SKM-1 treated with dmso at 0.1 percent for 144 hours (cell line): ENCODE results near the gene RETREG1.
"Not testable (repeated sequence)": the region's sequence is repeated elsewhere in the genome, so short reads cannot be mapped to it uniquely, and the experiment has no call there.

Experiments used
- DNase-seq: peaks from one replicate; lab custom pipeline; 2025; ENCODE audit not compliant: unreplicated experiment; lab: John Stamatoyannopoulos, UW

RETREG1 gene

GRCh38 chr5:16616536-16617273 lies at the start of gene RETREG1:
Gene RETREG1 (minus strand): TSS chr5:16616997. CDS start chr5:16616971, 26 bp downstream.
- no peak for DNase-seq

- DNase-seq: no peak
Observed at GRCh38 chr5:16666130-16666882, 49.5 kb upstream of the RETREG1 start.

GRCh38 chr5:16665601-16666000 lies 48.8 kb upstream of the RETREG1 start:
- DNase-seq: no peak

GRCh38 chr5:16664368-16664767 lies 47.6 kb upstream of the RETREG1 start:
- DNase-seq: no peak

GRCh38 chr5:16663840-16664239 lies 47.0 kb upstream of the RETREG1 start:
- DNase-seq: no peak

- no peak for DNase-seq
Observed at GRCh38 chr5:16661713-16662112, 44.9 kb upstream of the RETREG1 start.

- DNase-seq: no peak
Observed at GRCh38 chr5:16660982-16661381, 44.2 kb upstream of the RETREG1 start.

- no peak for DNase-seq
Observed at GRCh38 chr5:16659536-16659935, 42.7 kb upstream of the RETREG1 start.

- DNase-seq: no peak
Observed at GRCh38 chr5:16656561-16657191, 39.9 kb upstream of the RETREG1 start.

GRCh38 chr5:16654647-16655334 lies 38.0 kb upstream of the RETREG1 start:
- DNase-seq: no peak

- not testable (repeated sequence) for DNase-seq
Observed at GRCh38 chr5:16648739-16649138, 31.9 kb upstream of the RETREG1 start.

GRCh38 chr5:16644301-16644889 lies 27.6 kb upstream of the RETREG1 start:
- no peak for DNase-seq

GRCh38 chr5:16642867-16643266 lies 26.1 kb upstream of the RETREG1 start:
- no peak for DNase-seq

GRCh38 chr5:16639206-16639605 lies 22.4 kb upstream of the RETREG1 start:
- no peak for DNase-seq

GRCh38 chr5:16628376-16628775 lies 11.6 kb upstream of the RETREG1 start:
- DNase-seq: no peak

GRCh38 chr5:16626696-16627264 lies 10.0 kb upstream of the RETREG1 start:
- DNase-seq: peak; percentile 89

GRCh38 chr5:16625096-16625495 lies 8.3 kb upstream of the RETREG1 start:
- DNase-seq: peak; percentile 85

- DNase-seq: no peak
Observed at GRCh38 chr5:16619136-16619535, 2.3 kb upstream of the RETREG1 start.

GRCh38 chr5:16618138-16618897 lies 1.5 kb upstream of the RETREG1 start:
- no peak for DNase-seq
